Lower leg skin (tissue), 3 donors: ENCODE results near the gene SYCE1.
"Not testable (repeated sequence)": the region's sequence is repeated elsewhere in the genome, so short reads cannot be mapped to it uniquely, and the experiment has no call there.

ENCODE experiments used
- CTCF ChIP-seq, 3 donors: fragments of 450-650 bp; IDR thresholded peaks; one replicate each; pipeline ENCODE4 v1.5.1; 2016; ENCODE audit warnings: antibody characterized with exemption in 3 of 3, mild to moderate bottlenecking in 3 of 3, moderate library complexity in 2 of 3
- POLR2A ChIP-seq, 2 donors: fragments of 450-650 bp; IDR thresholded peaks; one replicate each; pipeline ENCODE4 v1.6.1; 2016 to 2017; ENCODE audit warnings: antibody characterized with exemption in 2 of 2, mild to moderate bottlenecking in 1 of 2, moderate library complexity in 1 of 2

- TF ChIP-seq CTCF, POLR2A (IDR thresholded peaks at IDR 0.05): not testable (repeated sequence)
Observed at GRCh38 chr10:133573460-133573859, 8.1 kb upstream of the SYCE1 start.
